Esophagus squamous epithelium (tissue), 5 donors: ENCODE data around the gene CCDC102B. TPM values are rescaled to one million over a fixed set of nuclear protein-coding genes. Genes with fewer than 3 reads are reported as not detected.
"Not testable (repeated sequence)": the region's sequence is repeated elsewhere in the genome, so short reads cannot be mapped to it uniquely, and the experiment has no call there.

Source experiments
- DNase-seq: peaks from one replicate; lab custom pipeline; 2025; lab: John Stamatoyannopoulos, UW
- H3K27ac ChIP-seq, 4 donors: fragments of 200-600 bp; sonication (generic); one replicate each; pipeline ENCODE4 v1.5.1; 2016 to 2019; ENCODE audit warnings: mild to moderate bottlenecking in 1 of 4
- H3K27me3 ChIP-seq, 4 donors: fragments of 200-600 bp; sonication (generic); 1 replicate in 3 of 4; 2 replicates in 1 of 4; pipeline versions ENCODE4 v1.5.1 to v1.6.0; 2017 to 2021; ENCODE audit warnings: antibody characterized with exemption in 1 of 4
- H3K36me3 ChIP-seq, 3 donors: fragments of 200-600 bp; sonication (generic); one replicate each; pipeline ENCODE4 v1.5.1; 2016 to 2019
- H3K4me1 ChIP-seq, 3 donors: fragments of 200-600 bp; sonication (generic); one replicate each; pipeline ENCODE4 v1.5.1; 2017 to 2019
- H3K4me3 ChIP-seq, 4 donors: fragments of 200-600 bp; sonication (generic); 1 replicate in 3 of 4; 2 replicates in 1 of 4; pipeline ENCODE4 v1.5.1; 2016 to 2019; ENCODE audit warnings: mild to moderate bottlenecking in 2 of 4, moderate library complexity in 1 of 4
- H3K9me3 ChIP-seq, 3 donors: fragments of 200-600 bp; sonication (generic); one replicate each; pipeline ENCODE4 v1.5.1; 2016 to 2019
- CTCF ChIP-seq, 6 experiments: fragments of 450-650 bp in 4 of 6; fragments of 200-600 bp in 2 of 6; sonication (generic) in 2 of 6; IDR thresholded peaks; one replicate each; pipeline ENCODE4 v1.5.1; 2016 to 2019; ENCODE audit warnings: antibody characterized with exemption in 6 of 6, mild to moderate bottlenecking in 4 of 6, moderate library complexity in 4 of 6
- POLR2A ChIP-seq, 4 donors: fragments of 450-650 bp; IDR thresholded peaks; one replicate each; pipeline ENCODE4 v1.6.1; 2017; ENCODE audit warnings: antibody characterized with exemption in 4 of 4, mild to moderate bottlenecking in 4 of 4, moderate library complexity in 3 of 4
- WGBS, 2 donors: methylation state at CpG; one replicate each; pipeline ENCODE4 v1.1.5; 2018; 5-methylcytosine and 5-hydroxymethylcytosine counted together
- intact Hi-C: fragments of 100-400 bp; cut with DNase I; formaldehyde crosslinking; loops from one replicate; pipeline ENCODE4 v1.15.0; 2022
- total RNA-seq, 4 donors: library from RNA; depleted of rRNA; stranded (reverse); fragments of >200 nt; gene quantifications; one replicate each; pipeline ENCODE4 v1.1.0, GENCODE V29; 2016
- donor health status: DM: yes; HTN: yes; CAD: no.

The CCDC102B gene
- total RNA-seq, 4 donors from 2014 or later = 0.27 to 3.8 (median 2.8) TPM

- H3K4me3 ChIP-seq = no peak overlapping the region
- no peaks in the 10 kb centered on the region for H3K27me3 ChIP-seq
- intact Hi-C loops = no loop called here
- H3K9me3 ChIP-seq = no peaks in the 10 kb centered on the region
- TF ChIP-seq CTCF (IDR thresholded peaks at IDR 0.05) = no peak
- H3K27ac ChIP-seq = no peak overlapping the region
- no peaks in the 10 kb centered on the region for H3K4me1 ChIP-seq
- no peaks in the 10 kb centered on the region for H3K36me3 ChIP-seq
- no peak for DNase-seq
Observed at GRCh38 chr18:68935686-68936085, 137.8 kb downstream of the CCDC102B start.

GRCh38 chr18:68937029-68937599, 139.2 kb downstream of the CCDC102B start:
- Histone ChIP-seq H3K4me3 (no peak overlapping the region), H3K4me1 (no peaks in the 10 kb centered on the region), H3K27me3 (no peaks in the 10 kb centered on the region), H3K9me3 (no peaks in the 10 kb centered on the region), H3K36me3 (no peaks in the 10 kb centered on the region), H3K27ac (no peak overlapping the region)
- intact Hi-C loops = no loop called here
- TF ChIP-seq CTCF (IDR thresholded peaks at IDR 0.05) (no peak), POLR2A (IDR thresholded peaks at IDR 0.05) (no peak)
- 27 to 30% methylated on average over 4 of the region's 4 CpGs for WGBS, 2 donors
- DNase-seq = no peak

GRCh38 chr18:68940039-68940438, 142.2 kb downstream of the CCDC102B start:
- TF ChIP-seq CTCF (IDR thresholded peaks at IDR 0.05) = no peak
- no peak for TF ChIP-seq POLR2A (IDR thresholded peaks at IDR 0.05)
- no peak overlapping the region for H3K27ac ChIP-seq
- 27 to 35% methylated on average over 2 of the region's 2 CpGs for WGBS, 2 donors
- intact Hi-C loops = no loop called here
- H3K4me1 ChIP-seq = no peaks in the 10 kb centered on the region
- no peaks in the 10 kb centered on the region for H3K9me3 ChIP-seq
- no peaks in the 10 kb centered on the region for H3K36me3 ChIP-seq
- no peaks in the 10 kb centered on the region for H3K27me3 ChIP-seq
- DNase-seq = no peak
- H3K4me3 ChIP-seq = no peak overlapping the region

GRCh38 chr18:68940754-68941153, 142.9 kb downstream of the CCDC102B start:
- Histone ChIP-seq H3K36me3 (no peaks in the 10 kb centered on the region), H3K9me3 (no peaks in the 10 kb centered on the region), H3K4me1 (no peaks in the 10 kb centered on the region), H3K4me3 (no peak overlapping the region), H3K27ac (no peak overlapping the region), H3K27me3 (no peaks in the 10 kb centered on the region)
- DNase-seq = no peak
- TF ChIP-seq POLR2A (IDR thresholded peaks at IDR 0.05) = no peak
- TF ChIP-seq CTCF (IDR thresholded peaks at IDR 0.05) = no peak
- intact Hi-C loops = no loop called here

GRCh38 chr18:68942230-68942629, 144.3 kb downstream of the CCDC102B start:
- WGBS, 2 donors = 60 to 63% methylated on average over 7 of the region's 7 CpGs
- H3K4me1 ChIP-seq = no peaks in the 10 kb centered on the region
- no peaks in the 10 kb centered on the region for H3K9me3 ChIP-seq
- no peaks in the 10 kb centered on the region for H3K36me3 ChIP-seq
- intact Hi-C loops = no loop called here
- H3K27me3 ChIP-seq = no peaks in the 10 kb centered on the region
- no peak for TF ChIP-seq POLR2A (IDR thresholded peaks at IDR 0.05)
- no peak for TF ChIP-seq CTCF (IDR thresholded peaks at IDR 0.05)
- DNase-seq = no peak
- no peak overlapping the region for H3K4me3 ChIP-seq
- no peak overlapping the region for H3K27ac ChIP-seq

GRCh38 chr18:68943861-68944260, 146.0 kb downstream of the CCDC102B start:
- H3K4me3 ChIP-seq, H3K27me3 ChIP-seq, intact Hi-C loops, H3K9me3 ChIP-seq, H3K27ac ChIP-seq, H3K4me1 ChIP-seq, H3K36me3 ChIP-seq, DNase-seq: not testable (repeated sequence)
- 71 to 79% methylated on average over 2 of the region's 2 CpGs for WGBS, 2 donors
